ENCODE data around the gene IGFBP3. TPM values are rescaled to one million over a fixed set of nuclear protein-coding genes. Genes with fewer than 3 reads are reported as not detected.

IGFBP3 gene
- total RNA-seq, 1 experiment from 2014 or later: 315 TPM

- CTCF ChIA-PET: interaction anchor here (0.7 to 2.2 kb wide), 5 partner anchors 14 to 1265 kb away, joined by 3 to 8 read pairs (median 4); partner anchors contain the start of gene IGFBP3
- H3K27ac Mint-ChIP-seq (ENCODE audit: unreplicated experiment): peak within 1 kb of the TSS; percentile 73
- TF ChIP-seq CTCF (IDR thresholded peaks at IDR 0.05; ENCODE audit: unreplicated experiment): no peak
- H3K4me1 Mint-ChIP-seq (ENCODE audit: low read depth, unreplicated experiment): peaks cover 49% of the 10 kb centered on the region
- peaks cover 33% of the 10 kb centered on the region for H3K36me3 Mint-ChIP-seq (ENCODE audit: insufficient read depth, unreplicated experiment)
- peak; percentile 68 for DNase-seq
- peak within 1 kb of the TSS; percentile 90 for H3K4me3 Mint-ChIP-seq (ENCODE audit: low read depth, unreplicated experiment)
- intact Hi-C loops (cut with micrococcal nuclease; ENCODE audit: unreplicated experiment): no loop called here
- no peaks in the 10 kb centered on the region for H3K27me3 Mint-ChIP-seq (ENCODE audit: unreplicated experiment)
- no TSS peak for BruUV-seq (replicated peaks)
- no peaks in the 10 kb centered on the region for H3K9me3 Mint-ChIP-seq (ENCODE audit: low read depth, unreplicated experiment)
These were observed 32.7 kb downstream of the IGFBP3 start, which contains the start of gene IGFBP1 for GRCh38 chr7:45888185-45888992. IGFBP1 (plus strand) TSS chr7:45888488; CDS start chr7:45888653, 165 bp downstream.

GRCh38 chr7:45886931-45887667 lies 34.0 kb downstream of the IGFBP3 start:
- DNase-seq: no peak
- Mint-ChIP-seq H3K9me3 (ENCODE audit: low read depth, unreplicated experiment) (no peaks in the 10 kb centered on the region), H3K4me3 (ENCODE audit: low read depth, unreplicated experiment) (peak overlapping the region; percentile 9), H3K27me3 (ENCODE audit: unreplicated experiment) (no peaks in the 10 kb centered on the region), H3K4me1 (ENCODE audit: low read depth, unreplicated experiment) (peaks cover 59% of the 10 kb centered on the region), H3K36me3 (ENCODE audit: insufficient read depth, unreplicated experiment) (peaks cover 34% of the 10 kb centered on the region), H3K27ac (ENCODE audit: unreplicated experiment) (peak overlapping the region; percentile 73)
- intact Hi-C loops (cut with micrococcal nuclease; ENCODE audit: unreplicated experiment): no loop called here
- CTCF ChIA-PET: interaction anchor here (1.0 to 1.9 kb wide), 2 partner anchors 31 to 36 kb away, joined by 3 to 5 read pairs; no protein-coding TSS in a partner anchor
- TF ChIP-seq CTCF (IDR thresholded peaks at IDR 0.05; ENCODE audit: unreplicated experiment): no peak
- no TSS peak for BruUV-seq (replicated peaks)

GRCh38 chr7:45885264-45885882 lies 35.7 kb downstream of the IGFBP3 start:
- no TSS peak for BruUV-seq (replicated peaks)
- Mint-ChIP-seq H3K9me3 (ENCODE audit: low read depth, unreplicated experiment) (no peaks in the 10 kb centered on the region), H3K4me1 (ENCODE audit: low read depth, unreplicated experiment) (peaks cover 61% of the 10 kb centered on the region), H3K4me3 (ENCODE audit: low read depth, unreplicated experiment) (peak overlapping the region; percentile 18), H3K27ac (ENCODE audit: unreplicated experiment) (peak overlapping the region; percentile 73), H3K27me3 (ENCODE audit: unreplicated experiment) (no peaks in the 10 kb centered on the region), H3K36me3 (ENCODE audit: insufficient read depth, unreplicated experiment) (peaks cover 38% of the 10 kb centered on the region)
- intact Hi-C loops (cut with micrococcal nuclease; ENCODE audit: unreplicated experiment): no loop called here
- TF ChIP-seq CTCF (IDR thresholded peaks at IDR 0.05; ENCODE audit: unreplicated experiment): no peak
- CTCF ChIA-PET: interaction anchor here (0.8 to 1.9 kb wide), 4 partner anchors 13 to 766 kb away, joined by 3 to 5 read pairs (median 4); partner anchors contain the start of gene IGFBP3
- peak; percentile 85 for DNase-seq

GRCh38 chr7:45884136-45884535 lies 36.9 kb downstream of the IGFBP3 start:
- Mint-ChIP-seq H3K36me3 (ENCODE audit: insufficient read depth, unreplicated experiment) (peaks cover 38% of the 10 kb centered on the region), H3K4me3 (ENCODE audit: low read depth, unreplicated experiment) (no peak overlapping the region), H3K9me3 (ENCODE audit: low read depth, unreplicated experiment) (peaks cover 1% of the 10 kb centered on the region), H3K27ac (ENCODE audit: unreplicated experiment) (peak overlapping the region; percentile 73), H3K4me1 (ENCODE audit: low read depth, unreplicated experiment) (peaks cover 61% of the 10 kb centered on the region), H3K27me3 (ENCODE audit: unreplicated experiment) (no peaks in the 10 kb centered on the region)
- TF ChIP-seq CTCF (IDR thresholded peaks at IDR 0.05; ENCODE audit: unreplicated experiment): no peak
- DNase-seq: no peak
- intact Hi-C loops (cut with micrococcal nuclease; ENCODE audit: unreplicated experiment): no loop called here
- no TSS peak for BruUV-seq (replicated peaks)
- CTCF ChIA-PET: no interaction called here
